ENCODE measurements around the gene TBC1D1. TPM values are rescaled to one million over a fixed set of nuclear protein-coding genes. Genes with fewer than 3 reads are reported as not detected.

The TBC1D1 gene
- total and polyA plus RNA-seq, 2 of the 8 experiments (the other 6 are each of a cell fraction or from before 2014, with no cell fraction given) = 96.9 to 162 TPM

DNA sequence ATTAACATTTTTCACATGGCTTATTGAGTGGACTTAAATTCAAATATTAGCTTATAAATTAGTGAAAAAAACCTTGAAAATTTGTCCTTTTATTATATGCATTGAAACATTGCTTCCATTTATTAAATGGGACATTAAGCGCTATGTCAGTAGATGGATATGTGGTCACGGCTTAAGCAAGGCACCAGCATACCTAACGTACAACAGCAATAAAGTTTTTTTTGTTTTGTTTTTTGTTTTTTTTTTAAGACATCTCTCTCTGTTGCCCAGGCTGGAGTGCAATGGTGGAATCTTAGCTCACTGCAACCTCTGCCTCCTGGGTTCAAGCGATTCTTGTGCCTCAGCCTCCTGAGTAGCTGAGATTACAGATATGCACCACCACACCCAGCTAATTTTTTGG lies 32.8 kb upstream of the TBC1D1 start:
- H3K27ac ChIP-seq (ENCODE audit: low read depth, low read length) = no peak overlapping the region
- H3K9ac ChIP-seq (replicated peaks in 1 of 4; ENCODE audit: extremely low read depth in 1 of 4, low read depth in 3 of 4, low read length in 3 of 4) = no peak overlapping the region
- no peak overlapping the region for H3K14ac ChIP-seq (ENCODE audit: insufficient read length)
- no peaks in the 10 kb centered on the region for H3K27me3 ChIP-seq (replicated peaks in 1 of 4; ENCODE audit: control insufficient read depth in 3 of 4, extremely low read depth in 1 of 4, insufficient read depth in 3 of 4, low read length in 3 of 4)
- no peak overlapping the region for H2AFZ ChIP-seq (ENCODE audit: low read length)
- H2BK120ac ChIP-seq (replicated peaks; ENCODE audit: low read depth, low read length) = no peak overlapping the region
- no peak overlapping the region for H3K18ac ChIP-seq (ENCODE audit: extremely low read depth, low read length)
- H2BK5ac ChIP-seq (ENCODE audit: low read depth, low read length) = no peak overlapping the region
- H2BK15ac ChIP-seq (ENCODE audit: low read length) = no peak overlapping the region
- 94% methylated on average over 4 of the region's 4 CpGs; no CpG with 5 or more reads in 1 of the 2 experiments for WGBS, 2 experiments (ENCODE audit: extremely low coverage in 1 of 2, insufficient coverage in 1 of 2, insufficient read length in 1 of 2, insufficient replicate concordance in 2 of 2, low coverage in 1 of 2, low lambda C conversion rate in 2 of 2, missing lambda C conversion rate in 1 of 2)
- no peak overlapping the region for H3K4me2 ChIP-seq (ENCODE audit: insufficient read depth in 1 of 2, low read depth in 2 of 2, low read length in 2 of 2)
- ChIA-PET CTCF (ENCODE audit: partially characterized antibody) (interaction anchor here (0.6 to 0.8 kb wide), 2 partner anchors 61 to 652 kb away, joined by 3 read pairs; no protein-coding TSS in a partner anchor), POLR2A (ENCODE audit: partially characterized antibody) (no interaction called here)
- FAIRE-seq = no peak
- TF ChIP-seq SP4 (IDR thresholded peaks at IDR 0.05; ENCODE audit: low read length) (no peak), BCL11A (IDR thresholded peaks at IDR 0.05; ENCODE audit: low read depth in 2 of 2, low read length in 2 of 2) (no peak)
- no peak overlapping the region for H3K4me3 ChIP-seq (ENCODE audit: extremely low read depth in 1 of 4, insufficient read depth in 2 of 4, low read depth in 3 of 4, low read length in 4 of 4)
- H3K79me2 ChIP-seq (ENCODE audit: control insufficient read depth in 1 of 2, insufficient read depth in 2 of 2, low read length in 2 of 2) = no peaks in the 10 kb centered on the region
- H2BK12ac ChIP-seq (ENCODE audit: low read depth, low read length) = no peak overlapping the region
- no peak overlapping the region for H4K91ac ChIP-seq (replicated peaks; ENCODE audit: insufficient read length, low read length)
- H3K23me2 ChIP-seq (ENCODE audit: low read depth, low read length) = no peaks in the 10 kb centered on the region
- no peak overlapping the region for H3K56ac ChIP-seq (replicated peaks; ENCODE audit: insufficient read length, low read depth, low read length)
- H4K5ac ChIP-seq (ENCODE audit: insufficient read length, low read depth, low read length) = no peak overlapping the region
- DNase-seq (ENCODE audit: low read depth in 1 of 2, low spot score in 2 of 2) = no peak
- H3K4ac ChIP-seq (replicated peaks; ENCODE audit: insufficient read length, low read depth, low read length) = no peak overlapping the region
- no peak overlapping the region for H2AK5ac ChIP-seq (ENCODE audit: low read depth, low read length)
- no peak overlapping the region for H4K8ac ChIP-seq (ENCODE audit: extremely low read depth, insufficient read depth, low read length)
- peaks cover 0 to 10% (median under 1%) of the 10 kb centered on the region in 4 experiments; a peak in 2 of 8 replicates for H3K36me3 ChIP-seq (ENCODE audit: control insufficient read depth in 2 of 4, insufficient read depth in 4 of 4, low read length in 3 of 4)
- no peaks in the 10 kb centered on the region for H3K9me3 ChIP-seq (ENCODE audit: insufficient read depth in 2 of 2, low read depth in 1 of 2, low read length in 1 of 2)
- H3K79me1 ChIP-seq (ENCODE audit: low read depth, low read length) = no peaks in the 10 kb centered on the region
- H3K4me1 ChIP-seq (replicated peaks in 1 of 4; ENCODE audit: control insufficient read depth in 3 of 4, insufficient read depth in 4 of 4, low read length in 3 of 4) = no peaks in the 10 kb centered on the region
- no peak overlapping the region for H3K23ac ChIP-seq (ENCODE audit: insufficient read length)
- H2BK20ac ChIP-seq (ENCODE audit: low read length) = no peak overlapping the region
- H4K20me1 ChIP-seq (replicated peaks in 1 of 2; ENCODE audit: control insufficient read depth in 1 of 2, insufficient read depth in 2 of 2, low read length in 2 of 2) = no peaks in the 10 kb centered on the region
